ENCODE results near the gene SMYD3. TPM values are rescaled to one million over a fixed set of nuclear protein-coding genes. Genes with fewer than 3 reads are reported as not detected.

Gene SMYD3
- total and polyA plus RNA-seq, 11 donors: 6.3 to 12.1 (median 9.5) TPM

DNA sequence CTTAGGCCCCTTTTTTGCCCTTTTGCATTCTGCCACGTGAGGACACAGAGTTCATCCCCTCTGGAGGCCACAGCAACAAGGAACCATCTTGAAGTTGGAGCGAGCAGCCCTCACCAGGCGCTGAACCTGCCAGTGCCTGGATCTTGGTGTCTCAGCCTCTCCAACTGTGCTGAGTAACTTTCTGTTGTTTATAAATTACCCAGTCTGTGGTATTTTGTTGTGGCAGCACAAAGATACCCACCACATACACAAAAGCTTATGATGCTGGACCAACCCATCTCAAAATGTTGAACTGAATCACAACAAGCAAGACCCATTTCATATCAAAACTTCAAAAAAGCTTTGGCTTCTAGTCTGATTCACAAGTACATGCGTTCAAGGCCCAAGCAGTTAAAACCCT, 702.4 kb downstream of the SMYD3 start:
- intact Hi-C loops (cut with DNase I): no loop called here
- TF ChIP-seq POLR2A (IDR thresholded peaks at IDR 0.05): no peak
- TF ChIP-seq, protein P1, sequence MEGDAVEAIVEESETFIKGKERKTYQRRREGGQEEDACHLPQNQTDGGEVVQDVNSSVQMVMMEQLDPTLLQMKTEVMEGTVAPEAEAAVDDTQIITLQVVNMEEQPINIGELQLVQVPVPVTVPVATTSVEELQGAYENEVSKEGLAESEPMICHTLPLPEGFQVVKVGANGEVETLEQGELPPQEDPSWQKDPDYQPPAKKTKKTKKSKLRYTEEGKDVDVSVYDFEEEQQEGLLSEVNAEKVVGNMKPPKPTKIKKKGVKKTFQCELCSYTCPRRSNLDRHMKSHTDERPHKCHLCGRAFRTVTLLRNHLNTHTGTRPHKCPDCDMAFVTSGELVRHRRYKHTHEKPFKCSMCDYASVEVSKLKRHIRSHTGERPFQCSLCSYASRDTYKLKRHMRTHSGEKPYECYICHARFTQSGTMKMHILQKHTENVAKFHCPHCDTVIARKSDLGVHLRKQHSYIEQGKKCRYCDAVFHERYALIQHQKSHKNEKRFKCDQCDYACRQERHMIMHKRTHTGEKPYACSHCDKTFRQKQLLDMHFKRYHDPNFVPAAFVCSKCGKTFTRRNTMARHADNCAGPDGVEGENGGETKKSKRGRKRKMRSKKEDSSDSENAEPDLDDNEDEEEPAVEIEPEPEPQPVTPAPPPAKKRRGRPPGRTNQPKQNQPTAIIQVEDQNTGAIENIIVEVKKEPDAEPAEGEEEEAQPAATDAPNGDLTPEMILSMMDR (IDR thresholded peaks at IDR 0.05): no peak
- WGBS, 4 donors: 91 to 95% (median 92%) methylated on average over 4 of the region's 4 CpGs
- no peaks in the 10 kb centered on the region for H3K36me3 ChIP-seq
- no peaks in the 10 kb centered on the region for H3K9me3 ChIP-seq
- H3K4me3 ChIP-seq: no peak overlapping the region
- H3K27me3 ChIP-seq: no peaks in the 10 kb centered on the region
- peaks cover 0 to 5% (median 0%) of the 10 kb centered on the region in 12 donors for H3K4me1 ChIP-seq
- no peak overlapping the region for H3K27ac ChIP-seq
- ATAC-seq: no peak
- DNase-seq: no peak

DNA sequence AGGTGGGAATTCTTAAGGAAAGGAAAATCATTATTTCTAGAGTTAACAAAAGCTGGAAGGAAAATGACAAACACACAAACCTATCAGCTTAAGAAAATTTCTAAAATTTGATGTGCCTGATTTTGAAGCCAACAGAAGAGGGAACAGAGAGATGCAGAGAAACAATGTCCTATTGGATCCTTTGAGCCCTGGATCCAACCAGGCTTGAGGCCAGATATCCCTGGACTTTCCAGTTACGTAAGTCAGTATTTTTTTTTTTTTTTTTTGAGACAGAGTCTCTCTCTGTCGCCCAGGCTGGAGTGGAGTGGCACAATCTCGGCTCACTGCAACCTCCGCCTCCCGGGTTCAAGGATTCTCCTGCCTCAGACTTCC, 703.4 kb downstream of the SMYD3 start:
- Histone ChIP-seq H3K9me3 (no peaks in the 10 kb centered on the region), H3K36me3 (no peaks in the 10 kb centered on the region), H3K27ac (no peak overlapping the region), H3K4me1 (peaks cover 0 to 5% (median 0%) of the 10 kb centered on the region in 12 donors), H3K4me3 (no peak overlapping the region), H3K27me3 (no peaks in the 10 kb centered on the region)
- ATAC-seq (no peak), DNase-seq (no peak)
- intact Hi-C loops (cut with DNase I): no loop called here
- no peak for TF ChIP-seq POLR2A (IDR thresholded peaks at IDR 0.05)
- TF ChIP-seq, protein P1 (IDR thresholded peaks at IDR 0.05): no peak
- 91 to 94% (median 93%) methylated on average over 5 of the region's 5 CpGs for WGBS, 4 donors

DNA sequence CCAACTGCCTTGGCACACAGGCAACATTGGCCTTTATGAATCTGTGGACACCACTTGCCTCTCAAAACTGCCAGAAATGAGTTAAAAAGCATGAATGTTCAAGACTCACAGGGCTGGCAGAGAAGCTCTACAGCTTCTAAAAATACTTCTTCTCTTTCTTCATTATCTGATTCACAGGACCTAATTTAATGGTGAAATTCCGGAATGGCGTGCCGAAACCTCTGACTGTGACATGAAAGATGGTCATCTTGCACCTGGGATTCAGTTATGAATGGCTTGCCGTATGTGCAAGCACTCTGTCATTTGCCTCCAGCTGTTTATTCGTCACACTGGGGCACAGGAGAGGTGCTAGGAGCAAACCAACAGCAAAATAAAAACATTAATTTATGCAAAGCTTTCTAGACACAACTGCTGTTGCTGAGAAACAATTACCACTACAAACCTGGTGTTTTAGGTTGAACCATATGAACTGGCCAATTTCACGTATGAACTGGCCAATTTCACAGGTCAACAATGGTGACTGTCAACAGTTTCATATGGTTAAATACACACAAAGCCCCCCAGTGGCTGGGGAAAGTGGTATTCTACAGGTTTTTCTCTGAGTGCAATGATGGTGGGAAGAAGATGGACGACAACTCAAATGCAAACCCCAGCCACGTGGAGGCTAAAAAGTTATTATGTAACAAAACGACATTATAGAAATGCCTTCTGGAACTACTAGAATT, 704.0 kb downstream of the SMYD3 start:
- no peak overlapping the region for H3K4me3 ChIP-seq
- H3K36me3 ChIP-seq: no peaks in the 10 kb centered on the region
- intact Hi-C loops (cut with DNase I): no loop called here
- TF ChIP-seq POLR2A (IDR thresholded peaks at IDR 0.05): no peak
- TF ChIP-seq, protein P1 (IDR thresholded peaks at IDR 0.05): no peak
- H3K27ac ChIP-seq: no peak overlapping the region
- H3K9me3 ChIP-seq: no peaks in the 10 kb centered on the region
- H3K27me3 ChIP-seq: no peaks in the 10 kb centered on the region
- DNase-seq (no peak), ATAC-seq (no peak)
- H3K4me1 ChIP-seq: peaks cover 0 to 5% (median 0%) of the 10 kb centered on the region in 12 donors
- 92 to 97% (median 96%) methylated on average over 9 of the region's 9 CpGs for WGBS, 4 donors

DNA sequence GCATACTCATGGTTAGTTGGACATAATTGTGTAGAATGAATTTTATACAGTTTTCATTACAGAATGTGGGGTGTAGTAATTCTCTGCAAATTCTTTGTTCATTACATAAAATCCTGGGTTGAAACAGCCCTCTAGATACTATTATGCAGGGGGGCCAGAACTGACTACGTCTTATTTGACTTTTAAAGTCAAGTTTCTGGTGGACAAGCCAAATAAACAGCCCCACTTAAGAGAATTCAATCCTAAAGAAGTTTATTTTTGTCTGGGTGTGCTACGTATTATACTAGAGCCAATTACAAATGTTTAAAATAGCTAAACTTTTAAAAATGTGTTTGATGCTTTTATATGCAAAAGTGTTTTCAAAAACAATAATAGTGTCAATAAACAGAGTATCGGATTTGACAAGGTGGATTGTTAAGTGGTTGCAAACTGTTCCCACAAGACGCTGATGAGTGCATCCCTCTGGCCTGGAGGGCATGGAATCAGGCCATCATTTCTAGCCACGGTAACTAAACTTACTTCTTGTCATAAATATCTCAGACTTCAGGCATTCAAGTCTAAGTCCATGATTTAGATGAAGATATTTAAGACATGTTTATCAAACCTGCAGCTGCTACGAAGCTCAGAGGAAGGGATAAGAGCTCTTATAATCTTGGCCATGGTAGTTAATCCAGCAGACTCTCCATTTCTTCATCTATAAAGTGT, 706.0 kb downstream of the SMYD3 start:
- TF ChIP-seq POLR2A (IDR thresholded peaks at IDR 0.05): no peak
- no peaks in the 10 kb centered on the region for H3K4me1 ChIP-seq
- no peaks in the 10 kb centered on the region for H3K27me3 ChIP-seq
- no peaks in the 10 kb centered on the region for H3K9me3 ChIP-seq
- intact Hi-C loops (cut with DNase I): no loop called here
- ATAC-seq (no peak), DNase-seq (no peak)
- WGBS, 4 donors: 91 to 94% (median 93%) methylated on average over 6 of the region's 6 CpGs
- no peaks in the 10 kb centered on the region for H3K36me3 ChIP-seq
- H3K4me3 ChIP-seq: no peak overlapping the region
- H3K27ac ChIP-seq: no peak overlapping the region

Measured in heart left ventricle (tissue), 16 donors.